ENCODE data around the gene ETV5. TPM values are rescaled to one million over a fixed set of nuclear protein-coding genes. Genes with fewer than 3 reads are reported as not detected.

ETV5 gene
- total RNA-seq, 1 donor from 2014 or later, result 29.7 TPM

DNA sequence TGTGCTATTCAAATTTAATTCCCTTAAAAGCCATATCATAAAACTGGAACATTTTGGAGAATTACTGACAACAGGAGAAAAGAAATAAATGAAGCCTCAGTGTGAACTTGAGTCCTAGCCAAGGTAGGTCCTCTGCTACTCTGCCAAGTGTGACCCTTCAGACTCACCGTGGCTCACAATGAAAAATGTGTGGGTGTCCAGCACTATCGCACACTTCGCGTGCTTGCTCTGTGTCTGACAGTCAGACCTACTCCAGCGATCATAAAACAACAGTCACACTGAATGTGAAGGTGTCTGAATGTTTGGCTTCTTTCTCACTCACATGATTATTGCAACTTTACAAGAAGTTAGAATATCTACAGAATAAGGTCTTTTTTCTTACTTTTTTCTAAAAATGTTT lies 105.3 kb downstream of the ETV5 start:
- DNase-seq (ENCODE audit: low spot score in 2 of 2, unreplicated experiment in 2 of 2), result no peak
- H3K36me3 Mint-ChIP-seq, result no peaks in the 10 kb centered on the region
- no peaks in the 10 kb centered on the region for H3K4me1 Mint-ChIP-seq
- no peaks in the 10 kb centered on the region for H3K9me3 Mint-ChIP-seq
- TF ChIP-seq, protein P1, sequence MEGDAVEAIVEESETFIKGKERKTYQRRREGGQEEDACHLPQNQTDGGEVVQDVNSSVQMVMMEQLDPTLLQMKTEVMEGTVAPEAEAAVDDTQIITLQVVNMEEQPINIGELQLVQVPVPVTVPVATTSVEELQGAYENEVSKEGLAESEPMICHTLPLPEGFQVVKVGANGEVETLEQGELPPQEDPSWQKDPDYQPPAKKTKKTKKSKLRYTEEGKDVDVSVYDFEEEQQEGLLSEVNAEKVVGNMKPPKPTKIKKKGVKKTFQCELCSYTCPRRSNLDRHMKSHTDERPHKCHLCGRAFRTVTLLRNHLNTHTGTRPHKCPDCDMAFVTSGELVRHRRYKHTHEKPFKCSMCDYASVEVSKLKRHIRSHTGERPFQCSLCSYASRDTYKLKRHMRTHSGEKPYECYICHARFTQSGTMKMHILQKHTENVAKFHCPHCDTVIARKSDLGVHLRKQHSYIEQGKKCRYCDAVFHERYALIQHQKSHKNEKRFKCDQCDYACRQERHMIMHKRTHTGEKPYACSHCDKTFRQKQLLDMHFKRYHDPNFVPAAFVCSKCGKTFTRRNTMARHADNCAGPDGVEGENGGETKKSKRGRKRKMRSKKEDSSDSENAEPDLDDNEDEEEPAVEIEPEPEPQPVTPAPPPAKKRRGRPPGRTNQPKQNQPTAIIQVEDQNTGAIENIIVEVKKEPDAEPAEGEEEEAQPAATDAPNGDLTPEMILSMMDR (IDR thresholded peaks at IDR 0.05; ENCODE audit: unreplicated experiment), result no peak
- no peak overlapping the region for H3K27ac Mint-ChIP-seq
- no peak overlapping the region for H3K4me3 Mint-ChIP-seq
- peaks cover 10% of the 10 kb centered on the region for H3K27me3 Mint-ChIP-seq (ENCODE audit: low read depth)

DNA sequence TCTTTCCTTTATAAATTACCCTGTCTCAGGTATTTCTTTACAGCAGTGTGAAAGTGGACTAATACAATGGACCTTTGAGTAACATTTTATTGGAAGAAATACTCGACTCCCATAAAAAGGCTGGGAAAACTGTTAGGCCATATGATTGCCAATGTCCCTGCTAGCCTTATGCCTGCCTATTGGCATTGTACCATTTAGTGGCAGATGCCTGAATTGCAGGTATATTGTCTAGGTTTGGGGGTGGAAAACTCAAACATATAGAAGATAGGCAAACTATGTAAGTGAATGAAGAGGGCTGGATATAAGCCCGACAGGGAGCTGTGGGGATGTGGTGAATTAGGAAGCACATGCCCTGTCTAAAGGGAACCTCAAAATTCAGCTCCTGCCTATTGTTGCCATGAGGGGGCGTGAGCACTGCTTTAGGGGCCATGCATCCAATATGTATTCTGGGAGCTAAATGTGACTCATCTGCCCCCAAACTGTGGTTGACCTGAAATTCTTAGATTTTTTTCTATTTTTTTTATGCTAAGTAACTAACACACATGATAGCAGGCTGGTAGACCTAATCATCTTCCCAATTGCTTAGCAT lies 105.9 kb downstream of the ETV5 start:
- Mint-ChIP-seq H3K4me3 (no peak overlapping the region), H3K27ac (no peak overlapping the region), H3K9me3 (no peaks in the 10 kb centered on the region), H3K36me3 (no peaks in the 10 kb centered on the region), H3K27me3 (ENCODE audit: low read depth) (peaks cover 10% of the 10 kb centered on the region), H3K4me1 (no peaks in the 10 kb centered on the region)
- TF ChIP-seq, protein P1 (IDR thresholded peaks at IDR 0.05; ENCODE audit: unreplicated experiment), result no peak
- DNase-seq (ENCODE audit: low spot score in 2 of 2, unreplicated experiment in 2 of 2), result no peak

DNA sequence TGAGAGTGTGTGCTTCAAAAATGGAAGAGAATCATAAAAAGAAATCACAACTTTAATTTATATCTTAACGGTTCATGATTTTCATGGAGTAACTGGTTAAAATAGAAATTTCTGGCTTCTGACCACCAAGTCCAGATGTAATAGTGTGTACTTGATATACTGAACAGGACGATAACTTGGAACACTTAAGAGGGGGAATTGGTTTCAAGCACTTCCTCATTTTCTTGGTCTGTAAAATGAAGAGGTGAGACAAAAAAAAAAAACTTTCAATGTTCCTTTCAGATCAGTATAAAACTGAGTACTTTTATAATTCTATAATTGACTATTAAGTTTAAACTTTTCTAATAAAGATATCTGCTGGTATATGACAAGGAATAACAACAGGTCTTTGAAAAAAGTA lies 107.0 kb downstream of the ETV5 start:
- Mint-ChIP-seq H3K4me3 (no peak overlapping the region), H3K27ac (no peak overlapping the region), H3K4me1 (no peaks in the 10 kb centered on the region), H3K9me3 (no peaks in the 10 kb centered on the region), H3K27me3 (ENCODE audit: low read depth) (peaks cover 11% of the 10 kb centered on the region), H3K36me3 (no peaks in the 10 kb centered on the region)
- DNase-seq (ENCODE audit: low spot score in 2 of 2, unreplicated experiment in 2 of 2), result no peak
- TF ChIP-seq, protein P1 (IDR thresholded peaks at IDR 0.05; ENCODE audit: unreplicated experiment), result no peak

DNA sequence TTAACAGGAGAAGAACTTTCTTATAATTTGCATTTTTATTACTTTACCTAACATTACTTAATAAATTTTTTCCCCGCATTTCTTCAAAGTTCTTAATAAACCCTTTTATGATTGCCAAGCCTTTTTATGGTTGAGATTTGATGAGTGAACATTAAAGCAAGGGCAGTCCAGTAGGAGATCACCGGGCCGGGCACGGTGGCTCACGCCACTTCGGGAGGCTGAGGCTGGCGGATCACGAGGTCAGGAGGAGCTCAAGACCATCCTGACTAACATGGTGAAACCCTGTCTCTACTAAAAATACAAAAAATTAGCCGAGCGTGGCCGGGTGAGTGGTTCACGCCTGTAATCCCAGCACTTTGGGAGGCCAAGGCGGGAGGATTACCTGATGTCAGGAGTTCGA lies 109.7 kb downstream of the ETV5 start:
- no peak overlapping the region for H3K27ac Mint-ChIP-seq
- no peak for DNase-seq (ENCODE audit: low spot score in 2 of 2, unreplicated experiment in 2 of 2)
- no peaks in the 10 kb centered on the region for H3K36me3 Mint-ChIP-seq
- H3K9me3 Mint-ChIP-seq, result no peaks in the 10 kb centered on the region
- TF ChIP-seq, protein P1 (IDR thresholded peaks at IDR 0.05; ENCODE audit: unreplicated experiment), result no peak
- H3K4me1 Mint-ChIP-seq, result no peaks in the 10 kb centered on the region
- H3K27me3 Mint-ChIP-seq (ENCODE audit: low read depth), result peaks cover 14% of the 10 kb centered on the region
- no peak overlapping the region for H3K4me3 Mint-ChIP-seq

DNA sequence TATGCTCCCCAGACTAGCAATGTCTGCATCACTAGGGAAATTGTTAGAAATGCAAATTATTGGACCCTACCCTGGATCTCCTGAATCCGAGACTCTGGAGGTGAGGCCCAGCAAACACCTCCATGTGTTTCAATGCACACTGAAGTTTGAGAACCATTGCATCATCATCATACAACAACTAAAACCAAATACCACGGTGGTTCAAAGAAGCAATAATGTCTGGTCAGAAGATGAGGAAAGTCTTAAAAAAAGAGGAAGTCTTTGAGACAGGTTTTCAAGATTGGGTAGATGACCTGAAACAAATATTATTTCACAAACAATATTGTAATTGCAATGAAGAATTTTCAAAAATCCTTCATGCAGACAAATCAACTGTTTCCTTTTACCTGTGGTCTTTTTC lies 110.8 kb downstream of the ETV5 start:
- peaks cover 19% of the 10 kb centered on the region for H3K27me3 Mint-ChIP-seq (ENCODE audit: low read depth)

More for the DNA sequence above, 110.8 kb downstream of the ETV5 start:
- no peak for DNase-seq (ENCODE audit: low spot score in 2 of 2, unreplicated experiment in 2 of 2)
- Mint-ChIP-seq H3K4me1 (no peaks in the 10 kb centered on the region), H3K27ac (no peak overlapping the region), H3K36me3 (no peaks in the 10 kb centered on the region), H3K9me3 (no peaks in the 10 kb centered on the region), H3K4me3 (no peak overlapping the region)
- TF ChIP-seq, protein P1 (IDR thresholded peaks at IDR 0.05; ENCODE audit: unreplicated experiment), result no peak

Data from mesothelial cell of epicardium (in vitro differentiated cells).